ENCODE data around the gene SLC6A8.
"Not testable (repeated sequence)": the region's sequence is repeated elsewhere in the genome, so short reads cannot be mapped to it uniquely, and the experiment has no call there.

The SLC6A8 gene

DNA sequence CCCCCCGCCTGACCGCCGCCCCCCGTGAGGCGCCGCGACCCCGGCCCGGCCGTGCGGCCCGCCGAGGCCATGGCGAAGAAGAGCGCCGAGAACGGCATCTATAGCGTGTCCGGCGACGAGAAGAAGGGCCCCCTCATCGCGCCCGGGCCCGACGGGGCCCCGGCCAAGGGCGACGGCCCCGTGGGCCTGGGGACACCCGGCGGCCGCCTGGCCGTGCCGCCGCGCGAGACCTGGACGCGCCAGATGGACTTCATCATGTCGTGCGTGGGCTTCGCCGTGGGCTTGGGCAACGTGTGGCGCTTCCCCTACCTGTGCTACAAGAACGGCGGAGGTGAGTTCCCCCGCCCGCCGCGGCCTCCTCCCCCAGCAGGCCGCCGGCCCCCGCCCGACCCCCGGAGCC is 780 bp downstream of the SLC6A8 start:
- DNase-seq (ENCODE audit: low spot score): no peak
- Histone ChIP-seq H3K27ac (peak overlapping the region; percentile 52 to 90), H3K4me3 (peak overlapping the region; percentile 77)
- TF ChIP-seq, protein P1, sequence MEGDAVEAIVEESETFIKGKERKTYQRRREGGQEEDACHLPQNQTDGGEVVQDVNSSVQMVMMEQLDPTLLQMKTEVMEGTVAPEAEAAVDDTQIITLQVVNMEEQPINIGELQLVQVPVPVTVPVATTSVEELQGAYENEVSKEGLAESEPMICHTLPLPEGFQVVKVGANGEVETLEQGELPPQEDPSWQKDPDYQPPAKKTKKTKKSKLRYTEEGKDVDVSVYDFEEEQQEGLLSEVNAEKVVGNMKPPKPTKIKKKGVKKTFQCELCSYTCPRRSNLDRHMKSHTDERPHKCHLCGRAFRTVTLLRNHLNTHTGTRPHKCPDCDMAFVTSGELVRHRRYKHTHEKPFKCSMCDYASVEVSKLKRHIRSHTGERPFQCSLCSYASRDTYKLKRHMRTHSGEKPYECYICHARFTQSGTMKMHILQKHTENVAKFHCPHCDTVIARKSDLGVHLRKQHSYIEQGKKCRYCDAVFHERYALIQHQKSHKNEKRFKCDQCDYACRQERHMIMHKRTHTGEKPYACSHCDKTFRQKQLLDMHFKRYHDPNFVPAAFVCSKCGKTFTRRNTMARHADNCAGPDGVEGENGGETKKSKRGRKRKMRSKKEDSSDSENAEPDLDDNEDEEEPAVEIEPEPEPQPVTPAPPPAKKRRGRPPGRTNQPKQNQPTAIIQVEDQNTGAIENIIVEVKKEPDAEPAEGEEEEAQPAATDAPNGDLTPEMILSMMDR (IDR thresholded peaks at IDR 0.05): no peak

DNA sequence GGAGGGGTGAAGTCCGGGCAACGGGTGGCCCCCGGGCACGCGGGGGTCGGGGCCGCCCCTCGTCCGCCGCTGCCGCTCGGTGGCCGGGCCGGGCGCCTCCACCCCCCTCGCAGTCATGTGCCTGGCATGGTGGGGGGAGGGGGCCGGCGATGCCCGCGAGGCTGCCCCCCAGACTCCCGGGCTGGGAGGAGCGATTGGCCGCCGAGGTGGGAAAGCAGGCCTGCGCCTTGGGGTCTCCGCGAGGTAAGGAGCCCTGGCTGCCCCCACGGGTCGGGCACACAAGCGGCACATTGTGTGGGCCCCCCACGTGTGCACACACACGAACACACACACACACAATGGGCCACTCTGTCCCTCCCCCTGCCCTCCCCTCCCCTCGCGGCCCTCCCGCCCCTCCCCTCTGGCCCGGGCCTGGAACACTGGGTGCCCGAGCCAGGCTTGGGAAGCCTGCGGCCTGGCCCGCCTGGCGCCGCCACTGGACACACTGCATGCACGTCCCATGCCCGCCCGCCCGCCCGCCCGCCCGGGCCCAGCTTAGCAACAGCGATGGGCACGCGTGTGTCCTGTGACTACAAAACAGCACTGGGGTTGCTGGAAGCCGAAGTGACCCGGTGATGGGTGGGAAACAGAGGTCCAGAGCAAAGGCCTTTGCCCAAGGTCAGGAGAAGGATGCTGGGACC is 1.3 kb downstream of the SLC6A8 start:
- TF ChIP-seq, protein P1 (IDR thresholded peaks at IDR 0.05): no peak
- DNase-seq (ENCODE audit: low spot score): no peak
- Histone ChIP-seq H3K27ac (peak overlapping the region; percentile 52 to 90), H3K4me3 (peak overlapping the region; percentile 77)

DNA sequence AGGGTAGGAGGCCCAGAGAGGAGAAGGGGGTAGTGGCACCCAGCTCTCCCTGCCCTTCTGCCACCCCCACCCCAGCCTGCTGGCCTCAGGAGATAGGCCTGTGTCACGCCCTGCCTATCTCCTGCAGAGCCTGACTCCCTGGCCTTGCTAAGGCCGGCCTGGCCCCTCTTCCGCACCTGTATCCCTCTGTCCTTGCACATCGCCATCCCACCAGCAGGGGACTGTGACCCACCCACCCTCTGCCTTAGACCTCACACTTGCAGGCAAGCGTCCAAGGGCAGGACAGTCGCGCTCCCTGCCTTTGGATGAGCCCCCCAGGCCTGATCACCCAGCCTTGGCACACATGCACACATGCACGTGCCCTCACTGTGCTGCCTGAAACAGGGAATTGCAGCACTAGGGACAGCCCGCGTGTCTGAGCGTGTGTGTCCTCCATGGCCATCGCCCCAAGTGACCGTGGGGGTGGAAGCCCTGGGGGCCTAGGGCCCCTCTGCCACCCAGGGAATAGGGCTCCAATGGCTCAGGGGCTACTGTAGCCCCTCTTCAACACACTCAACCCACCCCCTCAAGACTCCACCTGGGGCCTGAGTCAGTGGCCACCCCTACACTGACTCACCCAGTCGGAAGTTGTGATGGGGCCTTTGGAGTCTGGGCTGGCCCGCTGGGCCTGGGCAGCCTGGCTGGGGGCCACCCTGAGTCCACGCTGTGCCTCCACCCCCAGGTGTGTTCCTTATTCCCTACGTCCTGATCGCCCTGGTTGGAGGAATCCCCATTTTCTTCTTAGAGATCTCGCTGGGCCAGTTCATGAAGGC is 2.1 kb downstream of the SLC6A8 start:
- TF ChIP-seq, protein P1 (IDR thresholded peaks at IDR 0.05): no peak
- peak overlapping the region; percentile 77 for H3K4me3 ChIP-seq
- peak overlapping the region in 1 of 2 donors; percentile 90 for H3K27ac ChIP-seq
- DNase-seq (ENCODE audit: low spot score): no peak

DNA sequence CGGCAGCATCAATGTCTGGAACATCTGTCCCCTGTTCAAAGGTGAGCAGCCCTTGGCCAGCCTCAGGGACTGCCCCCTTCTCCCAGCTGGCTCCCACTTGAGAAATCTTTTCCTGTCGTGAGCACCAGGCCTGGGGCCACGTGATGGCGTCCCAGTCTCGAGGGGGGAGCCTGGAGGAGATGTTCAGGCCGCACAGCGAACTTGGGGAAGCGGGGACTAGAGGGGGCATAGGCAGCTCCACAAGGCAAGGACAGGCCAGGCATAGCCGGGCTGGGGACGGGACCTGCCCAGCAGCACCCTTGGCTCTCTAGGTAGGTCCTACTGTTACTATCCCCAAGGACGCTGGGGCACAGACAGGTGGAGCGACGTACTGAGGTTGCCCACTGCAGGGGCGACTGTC is 2.7 kb downstream of the SLC6A8 start:
- TF ChIP-seq, protein P1 (IDR thresholded peaks at IDR 0.05): no peak
- DNase-seq (ENCODE audit: low spot score): no peak
- Histone ChIP-seq H3K4me3 (no peak overlapping the region), H3K27ac (no peak overlapping the region)

DNA sequence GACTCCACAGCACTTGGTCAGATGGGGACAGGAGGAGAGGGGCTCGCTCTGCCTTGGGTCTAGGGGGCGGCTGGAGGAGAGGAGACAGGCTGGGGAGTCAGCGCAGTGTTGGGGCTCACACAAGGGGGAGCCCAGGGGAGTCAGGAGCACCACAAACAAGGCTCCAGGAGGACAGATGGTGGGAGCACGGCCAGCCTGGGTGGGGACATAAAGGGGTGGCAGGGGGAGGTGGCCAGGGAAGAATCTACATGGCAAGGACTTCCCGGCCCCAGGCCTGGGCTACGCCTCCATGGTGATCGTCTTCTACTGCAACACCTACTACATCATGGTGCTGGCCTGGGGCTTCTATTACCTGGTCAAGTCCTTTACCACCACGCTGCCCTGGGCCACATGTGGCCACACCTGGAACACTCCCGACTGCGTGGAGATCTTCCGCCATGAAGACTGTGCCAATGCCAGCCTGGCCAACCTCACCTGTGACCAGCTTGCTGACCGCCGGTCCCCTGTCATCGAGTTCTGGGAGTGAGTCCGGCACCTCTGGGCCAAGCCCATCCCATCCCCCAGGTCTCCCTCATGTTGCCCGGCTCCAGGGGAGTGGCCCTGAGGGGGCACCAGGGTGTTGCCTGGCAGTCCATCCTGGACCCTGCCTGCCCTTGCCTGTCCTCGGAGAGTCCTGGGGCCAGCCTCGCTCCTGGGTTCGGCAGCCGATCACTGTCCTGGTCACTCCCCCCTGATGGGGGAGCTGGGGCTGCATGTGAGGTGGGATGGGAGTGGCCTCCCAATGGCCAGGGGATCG is 3.5 kb downstream of the SLC6A8 start:
- H3K27ac ChIP-seq; H3K4me3 ChIP-seq; DNase-seq (ENCODE audit: low spot score): not testable (repeated sequence)

DNA sequence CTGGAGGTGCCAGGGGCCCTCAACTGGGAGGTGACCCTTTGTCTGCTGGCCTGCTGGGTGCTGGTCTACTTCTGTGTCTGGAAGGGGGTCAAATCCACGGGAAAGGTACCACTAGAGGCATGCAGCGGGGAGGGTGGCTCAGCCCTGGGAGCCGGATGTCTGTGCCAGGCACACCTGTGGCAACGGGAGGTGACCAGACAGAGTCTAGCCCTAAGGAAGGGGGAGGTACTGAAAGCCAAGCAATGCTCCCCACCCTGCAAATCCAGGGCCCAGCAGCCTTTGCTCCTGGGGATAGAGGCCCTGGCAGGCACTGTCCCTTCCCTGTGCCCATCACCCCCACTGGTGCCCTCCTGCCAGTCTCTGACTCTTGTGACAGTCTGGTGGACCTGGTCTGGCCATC is 4.3 kb downstream of the SLC6A8 start:
- TF ChIP-seq, protein P1 (IDR thresholded peaks at IDR 0.05): no peak
- H3K4me3 ChIP-seq: no peak overlapping the region
- DNase-seq (ENCODE audit: low spot score): no peak
- H3K27ac ChIP-seq: no peak overlapping the region

DNA sequence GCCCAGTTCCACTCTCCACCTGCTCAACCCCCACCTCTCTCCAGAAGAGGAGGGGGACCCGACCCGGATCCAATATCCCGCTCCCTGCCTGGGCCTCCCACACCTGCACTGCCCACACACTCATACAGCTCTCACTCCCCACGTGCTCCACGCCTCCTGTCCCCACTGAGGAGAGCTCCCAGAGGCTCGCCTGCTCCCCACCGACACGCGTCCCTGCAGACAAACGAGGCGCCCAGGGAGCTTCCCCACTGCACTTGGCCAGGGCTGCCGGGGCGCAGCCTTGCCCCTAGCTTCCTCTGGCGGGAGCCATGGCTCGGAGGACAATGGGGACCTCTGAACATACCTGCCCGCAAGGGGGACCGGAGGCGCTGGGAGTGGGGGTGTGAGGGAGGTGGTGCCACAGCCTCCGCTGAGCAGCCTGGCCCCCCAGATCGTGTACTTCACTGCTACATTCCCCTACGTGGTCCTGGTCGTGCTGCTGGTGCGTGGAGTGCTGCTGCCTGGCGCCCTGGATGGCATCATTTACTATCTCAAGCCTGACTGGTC is 5.0 kb downstream of the SLC6A8 start:
- Histone ChIP-seq H3K27ac (no peak overlapping the region), H3K4me3 (no peak overlapping the region)
- TF ChIP-seq, protein P1 (IDR thresholded peaks at IDR 0.05): no peak
- DNase-seq (ENCODE audit: low spot score): no peak
